Ectodermal cell (in vitro differentiated cells): Measurements from ENCODE around the gene SLF2.

Experiments
- H3K27ac ChIP-seq: 2 replicates; pipeline ENCODE4 v1.7.0; 2013; ENCODE audit warnings: mild to moderate bottlenecking, low read depth, low read length; ENCODE audit not compliant: insufficient read depth, poor library complexity, severe bottlenecking
- H3K27me3 ChIP-seq: 2 replicates; pipeline ENCODE4 v1.7.0; 2013; ENCODE audit warnings: mild to moderate bottlenecking, low read length; ENCODE audit not compliant: insufficient read depth, control insufficient read depth, poor library complexity, severe bottlenecking
- H3K36me3 ChIP-seq: one replicate; pipeline ENCODE4 v1.7.0; 2013; ENCODE audit warnings: low read length; ENCODE audit not compliant: control insufficient read depth, insufficient read depth
- H3K4me1 ChIP-seq: one replicate; pipeline ENCODE4 v1.7.0; 2013; ENCODE audit warnings: low read length; ENCODE audit not compliant: control insufficient read depth, insufficient read depth
- H3K4me3 ChIP-seq: 2 replicates; pipeline ENCODE4 v1.7.0; 2013; ENCODE audit warnings: low read depth, low read length, control low read depth; ENCODE audit not compliant: insufficient read depth
- H3K9me3 ChIP-seq: 2 replicates; pipeline ENCODE4 v1.7.0; 2013; ENCODE audit warnings: mild to moderate bottlenecking, low read length, moderate library complexity; ENCODE audit not compliant: control insufficient read depth
- WGBS, 2 experiments: methylation state at CpG; one replicate each; pipeline ENCODE4 v1.1.7; 2013; ENCODE audit warnings: missing lambda C conversion rate in 2 of 2; 5-methylcytosine and 5-hydroxymethylcytosine counted together

The SLF2 gene

DNA sequence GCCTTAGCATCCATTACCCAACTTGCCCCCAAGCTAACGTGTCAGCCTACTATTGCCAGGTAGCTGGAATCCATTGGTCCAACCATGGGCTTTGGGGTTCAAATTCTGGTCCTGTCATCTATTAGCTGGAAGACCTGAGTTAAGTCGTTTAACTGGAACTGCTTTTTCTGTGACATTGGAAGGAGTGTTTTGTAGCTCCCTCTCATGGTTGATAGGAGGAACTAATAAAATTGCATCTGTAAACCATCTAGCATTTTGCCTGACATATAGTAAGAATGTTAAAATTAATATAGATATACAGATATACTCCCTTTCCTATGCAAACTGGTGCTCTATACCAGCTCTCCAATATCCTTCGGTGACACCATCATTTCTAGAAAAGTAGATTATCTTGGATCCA is 23.8 kb upstream of the SLF2 start:
- H3K9me3 ChIP-seq = no peaks in the 10 kb centered on the region
- H3K27me3 ChIP-seq = no peaks in the 10 kb centered on the region
- H3K4me3 ChIP-seq = no peak overlapping the region
- no peaks in the 10 kb centered on the region for H3K4me1 ChIP-seq
- no peaks in the 10 kb centered on the region for H3K36me3 ChIP-seq
- 55 to 58% methylated on average over 3 of the region's 3 CpGs for WGBS, 2 experiments
- H3K27ac ChIP-seq = no peak overlapping the region

GRCh38 chr10:100889546-100889945 is 23.2 kb upstream of the SLF2 start:
- 71 to 75% methylated on average over 4 of the region's 4 CpGs for WGBS, 2 experiments
- H3K27ac ChIP-seq = no peak overlapping the region

GRCh38 chr10:100890141-100890672 is 22.6 kb upstream of the SLF2 start:
- H3K9me3 ChIP-seq = no peaks in the 10 kb centered on the region
- no peak overlapping the region for H3K4me3 ChIP-seq
- no peaks in the 10 kb centered on the region for H3K36me3 ChIP-seq
- H3K4me1 ChIP-seq = no peaks in the 10 kb centered on the region
- H3K27me3 ChIP-seq = no peaks in the 10 kb centered on the region
- no peak overlapping the region for H3K27ac ChIP-seq
- 74 to 85% methylated on average over 6 of the region's 6 CpGs for WGBS, 2 experiments

More at GRCh38 chr10:100889546-100889945, 23.2 kb upstream of the SLF2 start:
- Histone ChIP-seq H3K9me3 (no peaks in the 10 kb centered on the region), H3K27me3 (no peaks in the 10 kb centered on the region), H3K36me3 (no peaks in the 10 kb centered on the region), H3K4me3 (no peak overlapping the region), H3K4me1 (no peaks in the 10 kb centered on the region)

GRCh38 chr10:100890673-100891317 is 22.0 kb upstream of the SLF2 start:
- WGBS, 2 experiments = 79 to 81% methylated on average over 7 of the region's 7 CpGs
- no peaks in the 10 kb centered on the region for H3K4me1 ChIP-seq
- no peak overlapping the region for H3K4me3 ChIP-seq
- no peak overlapping the region for H3K27ac ChIP-seq
- H3K9me3 ChIP-seq = no peaks in the 10 kb centered on the region
- no peaks in the 10 kb centered on the region for H3K36me3 ChIP-seq
- H3K27me3 ChIP-seq = no peaks in the 10 kb centered on the region

DNA sequence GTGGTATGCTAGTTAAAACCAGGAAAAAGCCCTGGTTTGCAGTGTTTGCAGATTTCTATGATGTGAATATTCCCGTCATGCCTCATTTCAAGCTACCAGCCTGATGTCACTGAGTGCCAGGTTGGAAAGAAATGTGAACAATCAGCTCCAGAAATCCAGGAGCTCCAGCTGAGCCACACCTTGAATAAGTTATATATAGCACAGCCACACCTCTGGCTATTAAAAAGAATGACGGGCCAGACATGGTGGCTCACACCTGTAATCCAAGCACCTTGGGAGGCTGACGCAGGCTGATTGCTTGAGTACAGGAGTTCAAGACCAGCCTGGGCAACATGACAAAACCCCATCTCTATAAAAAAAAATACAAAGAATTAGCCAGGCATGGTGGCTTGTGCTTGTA is 18.7 kb upstream of the SLF2 start:
- H3K4me1 ChIP-seq = no peaks in the 10 kb centered on the region
- no peaks in the 10 kb centered on the region for H3K9me3 ChIP-seq
- no peak overlapping the region for H3K4me3 ChIP-seq
- H3K36me3 ChIP-seq = no peaks in the 10 kb centered on the region
- no peaks in the 10 kb centered on the region for H3K27me3 ChIP-seq
- H3K27ac ChIP-seq = no peak overlapping the region
- WGBS, 2 experiments = 89 to 91% methylated on average over 3 of the region's 3 CpGs

- Histone ChIP-seq H3K4me3 (no peak overlapping the region), H3K4me1 (no peaks in the 10 kb centered on the region), H3K36me3 (no peaks in the 10 kb centered on the region), H3K27me3 (no peaks in the 10 kb centered on the region), H3K9me3 (no peaks in the 10 kb centered on the region), H3K27ac (no peak overlapping the region)
- 89 to 93% methylated on average over 6 to 7 of the region's 7 CpGs for WGBS, 2 experiments
These were observed 18.0 kb upstream of the SLF2 start for GRCh38 chr10:100894589-100895294.

GRCh38 chr10:100895346-100895745 is 17.4 kb upstream of the SLF2 start:
- WGBS, 2 experiments = 90 to 92% methylated on average over 4 of the region's 4 CpGs
- Histone ChIP-seq H3K9me3 (no peaks in the 10 kb centered on the region), H3K27ac (no peak overlapping the region)

DNA sequence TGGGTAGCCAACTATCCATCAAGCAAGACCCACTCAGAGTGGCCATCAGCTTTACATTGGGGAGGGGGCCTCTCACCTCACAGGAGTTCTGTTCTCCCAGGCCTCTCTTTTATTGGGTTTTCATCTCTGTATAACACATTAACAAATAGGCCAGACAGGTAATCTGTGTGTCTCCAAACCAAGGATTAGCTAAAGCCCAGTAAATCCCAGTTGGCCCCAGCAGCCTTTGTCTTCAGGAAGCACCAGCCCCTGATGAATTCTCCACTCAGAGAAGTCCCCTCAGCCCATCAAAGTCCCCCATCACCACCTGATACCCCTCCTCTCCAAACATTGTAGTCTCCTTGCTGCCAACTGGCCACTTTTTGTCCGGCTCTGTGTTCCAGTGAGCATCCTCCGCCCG is 16.9 kb upstream of the SLF2 start:
- no peak overlapping the region for H3K27ac ChIP-seq
- H3K9me3 ChIP-seq = no peaks in the 10 kb centered on the region
- 90 to 93% methylated on average over 3 of the region's 3 CpGs for WGBS, 2 experiments
- H3K4me3 ChIP-seq = no peak overlapping the region
- H3K36me3 ChIP-seq = no peaks in the 10 kb centered on the region
- H3K4me1 ChIP-seq = no peaks in the 10 kb centered on the region
- H3K27me3 ChIP-seq = no peaks in the 10 kb centered on the region

More at GRCh38 chr10:100895346-100895745, 17.4 kb upstream of the SLF2 start:
- Histone ChIP-seq H3K4me3 (no peak overlapping the region), H3K4me1 (no peaks in the 10 kb centered on the region), H3K27me3 (no peaks in the 10 kb centered on the region), H3K36me3 (no peaks in the 10 kb centered on the region)

GRCh38 chr10:100896876-100897461 is 15.8 kb upstream of the SLF2 start:
- H3K4me3 ChIP-seq = no peak overlapping the region
- H3K9me3 ChIP-seq = no peaks in the 10 kb centered on the region
- H3K27me3 ChIP-seq = no peaks in the 10 kb centered on the region
- no peaks in the 10 kb centered on the region for H3K36me3 ChIP-seq
- no peaks in the 10 kb centered on the region for H3K4me1 ChIP-seq
- H3K27ac ChIP-seq = no peak overlapping the region
- WGBS, 2 experiments = 84 to 85% methylated on average over 7 of the region's 7 CpGs

DNA sequence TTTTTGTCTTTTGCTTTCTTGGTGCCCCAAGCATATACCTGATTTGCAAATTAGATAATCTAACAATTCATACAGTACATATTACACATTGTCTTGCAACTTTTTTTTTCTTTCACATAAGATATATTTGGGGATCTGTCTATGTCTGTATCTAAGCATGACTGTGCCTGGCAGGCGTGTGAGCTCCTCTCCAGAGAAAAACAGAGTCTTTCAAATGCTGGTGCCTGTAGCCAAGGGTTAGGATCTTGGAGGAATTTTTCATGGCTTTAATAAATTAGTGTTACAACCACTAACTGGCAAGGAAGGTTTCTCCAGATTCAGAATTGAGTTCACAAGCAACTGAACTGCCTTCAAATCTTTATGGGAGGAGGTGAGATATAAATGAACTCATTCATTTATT is 14.8 kb upstream of the SLF2 start:
- no peaks in the 10 kb centered on the region for H3K27me3 ChIP-seq
- H3K4me3 ChIP-seq = no peak overlapping the region
- H3K9me3 ChIP-seq = no peaks in the 10 kb centered on the region
- 32 to 59% methylated on average over 1 of the region's 1 CpG for WGBS, 2 experiments
- H3K4me1 ChIP-seq = no peaks in the 10 kb centered on the region
- H3K27ac ChIP-seq = no peak overlapping the region
- H3K36me3 ChIP-seq = no peaks in the 10 kb centered on the region
